GM10266 (cell line): Measurements from ENCODE around the gene OLAH.

Experiments used
- DNase-seq: peaks from one replicate; pipeline ENCODE4 v3.0.0; 2012; ENCODE audit errors: extremely low spot score
- TF ChIP-seq, protein P1 (sequence below): IDR thresholded peaks from 2 replicates; pipeline ENCODE4 v1.5.1; 2012; ENCODE audit warnings: mild to moderate bottlenecking, low read depth; ENCODE audit not compliant: control insufficient read depth, insufficient read depth; ENCODE audit errors: missing control alignments

OLAH gene

GRCh38 chr10:15053061-15053460, 9.3 kb downstream of the OLAH start:
- DNase-seq = no peak
- TF ChIP-seq, protein P1, sequence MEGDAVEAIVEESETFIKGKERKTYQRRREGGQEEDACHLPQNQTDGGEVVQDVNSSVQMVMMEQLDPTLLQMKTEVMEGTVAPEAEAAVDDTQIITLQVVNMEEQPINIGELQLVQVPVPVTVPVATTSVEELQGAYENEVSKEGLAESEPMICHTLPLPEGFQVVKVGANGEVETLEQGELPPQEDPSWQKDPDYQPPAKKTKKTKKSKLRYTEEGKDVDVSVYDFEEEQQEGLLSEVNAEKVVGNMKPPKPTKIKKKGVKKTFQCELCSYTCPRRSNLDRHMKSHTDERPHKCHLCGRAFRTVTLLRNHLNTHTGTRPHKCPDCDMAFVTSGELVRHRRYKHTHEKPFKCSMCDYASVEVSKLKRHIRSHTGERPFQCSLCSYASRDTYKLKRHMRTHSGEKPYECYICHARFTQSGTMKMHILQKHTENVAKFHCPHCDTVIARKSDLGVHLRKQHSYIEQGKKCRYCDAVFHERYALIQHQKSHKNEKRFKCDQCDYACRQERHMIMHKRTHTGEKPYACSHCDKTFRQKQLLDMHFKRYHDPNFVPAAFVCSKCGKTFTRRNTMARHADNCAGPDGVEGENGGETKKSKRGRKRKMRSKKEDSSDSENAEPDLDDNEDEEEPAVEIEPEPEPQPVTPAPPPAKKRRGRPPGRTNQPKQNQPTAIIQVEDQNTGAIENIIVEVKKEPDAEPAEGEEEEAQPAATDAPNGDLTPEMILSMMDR = no peak

- no peak for DNase-seq
- TF ChIP-seq, protein P1 = no peak
Observed at GRCh38 chr10:15058689-15059088, 14.9 kb downstream of the OLAH start.

DNA sequence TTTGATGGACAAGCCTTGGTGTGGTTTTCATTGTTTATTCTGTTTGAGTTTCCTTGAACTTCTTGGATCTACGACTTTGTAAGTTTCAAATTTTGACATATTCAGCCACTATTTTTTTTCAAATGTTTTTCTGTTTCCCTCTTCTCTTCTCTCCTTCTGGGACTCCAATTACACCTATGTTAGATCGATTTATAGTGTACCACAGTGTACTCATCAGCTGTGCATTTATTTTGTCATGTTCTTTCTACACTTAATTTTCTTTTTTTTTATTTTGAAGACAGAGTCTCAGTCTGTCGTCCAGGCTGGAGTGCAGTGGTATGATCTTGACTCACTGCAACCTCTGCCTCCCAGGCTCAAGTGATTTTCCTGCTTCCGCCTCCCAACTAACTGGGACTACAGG, 16.2 kb downstream of the OLAH start:
- no peak for DNase-seq
- TF ChIP-seq, protein P1 = no peak

GRCh38 chr10:15060638-15061037, 16.9 kb downstream of the OLAH start:
- TF ChIP-seq, protein P1 = no peak
- no peak for DNase-seq

DNA sequence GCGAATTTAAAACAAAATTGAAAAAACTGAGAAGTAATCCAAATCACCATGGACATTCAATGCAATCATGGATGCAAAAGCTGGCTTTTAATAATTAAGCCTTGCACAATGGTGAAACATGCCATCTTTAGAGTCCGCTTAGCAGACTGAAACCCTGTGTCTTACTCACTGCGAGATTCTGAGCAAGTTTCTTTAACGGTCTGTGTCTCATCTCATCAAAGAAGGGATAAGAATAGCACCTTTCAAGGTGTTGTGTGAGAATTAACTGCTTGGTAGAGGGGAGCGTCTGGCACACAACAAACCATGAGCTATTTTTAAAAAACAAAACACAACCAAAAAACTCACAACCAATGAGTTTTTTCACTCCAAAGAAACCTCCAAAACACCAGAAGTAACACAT, 23.4 kb downstream of the OLAH start:
- no peak for DNase-seq
- TF ChIP-seq, protein P1 = no peak

DNA sequence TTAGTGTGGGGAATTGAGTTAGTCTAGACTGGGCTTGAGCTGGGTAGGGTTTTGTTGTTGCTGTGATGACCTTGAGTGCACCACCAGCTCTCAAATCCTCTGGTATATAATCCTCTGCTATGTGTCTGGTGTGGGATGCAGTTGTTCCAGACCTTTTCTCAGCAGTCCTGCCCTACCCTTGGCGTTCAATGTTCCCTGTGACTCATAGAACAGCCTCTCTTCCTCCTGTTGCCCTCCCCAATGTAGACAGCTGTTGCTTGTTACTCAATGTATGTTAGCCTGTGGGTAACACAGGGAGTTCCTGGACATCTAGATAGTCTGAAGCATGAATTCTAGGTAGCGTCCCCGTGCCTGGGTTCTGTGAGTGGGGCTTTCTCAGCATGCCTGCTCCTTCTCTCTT, 25.1 kb downstream of the OLAH start:
- no peak for DNase-seq
- TF ChIP-seq, protein P1 = no peak

DNA sequence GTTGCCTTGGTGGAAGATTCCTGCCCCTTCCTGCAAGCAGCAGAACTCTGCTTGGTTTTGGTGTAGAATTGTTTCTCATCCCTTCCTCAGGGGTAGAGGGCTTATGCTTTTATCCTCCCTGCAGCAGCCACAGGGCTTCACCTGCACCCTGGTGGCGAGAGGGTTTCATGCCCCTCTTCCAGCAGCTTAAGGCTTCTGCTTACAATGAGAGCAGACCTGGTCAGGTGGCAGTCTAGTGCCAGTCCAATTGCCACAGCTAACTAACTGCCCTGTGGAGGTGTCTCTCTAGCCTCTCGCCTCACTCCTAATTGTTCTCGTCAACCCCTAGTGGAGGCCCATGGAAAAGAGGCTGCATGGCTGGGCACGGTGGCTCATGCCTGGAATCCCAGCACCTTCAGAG, 25.5 kb downstream of the OLAH start:
- TF ChIP-seq, protein P1 = no peak
- DNase-seq = no peak
